Endothelial cell (in vitro differentiated cells): ENCODE measurements around the gene DENND6B. TPM values are rescaled to one million over a fixed set of nuclear protein-coding genes. Genes with fewer than 3 reads are reported as not detected.

Source experiments
- DNase-seq: peaks from one replicate; pipeline ENCODE4 v3.0.0; 2021; ENCODE audit warnings: low spot score
- H3K27ac Mint-ChIP-seq: one replicate; pipeline ENCODE4 v1.8.0; 2021; ENCODE audit warnings: mixed read lengths, inconsistent platforms; ENCODE audit not compliant: unreplicated experiment
- H3K27me3 Mint-ChIP-seq: one replicate; pipeline ENCODE4 v1.8.0; 2021; ENCODE audit warnings: mild to moderate bottlenecking, moderate library complexity, mixed read lengths, inconsistent platforms; ENCODE audit not compliant: unreplicated experiment
- H3K36me3 Mint-ChIP-seq: one replicate; pipeline ENCODE4 v1.8.0; 2021; ENCODE audit warnings: mild to moderate bottlenecking, low read depth, mixed read lengths, inconsistent platforms; ENCODE audit not compliant: unreplicated experiment
- H3K4me1 Mint-ChIP-seq: one replicate; pipeline ENCODE4 v1.8.0; 2021; ENCODE audit warnings: mild to moderate bottlenecking, mixed read lengths, inconsistent platforms; ENCODE audit not compliant: unreplicated experiment
- H3K4me3 Mint-ChIP-seq: one replicate; pipeline ENCODE4 v1.8.0; 2021; ENCODE audit warnings: mild to moderate bottlenecking, mixed read lengths, inconsistent platforms; ENCODE audit not compliant: unreplicated experiment
- H3K9me3 Mint-ChIP-seq: one replicate; pipeline ENCODE4 v1.8.0; 2021; ENCODE audit warnings: mixed read lengths, inconsistent platforms; ENCODE audit not compliant: unreplicated experiment
- CTCF ChIP-seq: fragments of 200-600 bp; sonication (generic); IDR thresholded peaks from one replicate; pipeline ENCODE4 v1.5.0; 2021; ENCODE audit warnings: antibody characterized with exemption; ENCODE audit not compliant: unreplicated experiment
- total RNA-seq: library from RNA; stranded (reverse); fragmentation: NEBNext Ultra II Directional; extraction: Animal tissue kit (Norgen Biotek cat#: 25700); gene quantifications from one replicate; pipeline ENCODE4 v1.2.1, GENCODE V29; 2021; ENCODE audit not compliant: unreplicated experiment

Gene DENND6B
- total RNA-seq, 1 donor from 2014 or later = 3.6 TPM

GRCh38 chr22:50289151-50289941 is 37.5 kb downstream of the DENND6B start:
- no peak for DNase-seq
- H3K9me3 Mint-ChIP-seq = no peaks in the 10 kb centered on the region
- peaks cover 8% of the 10 kb centered on the region for H3K27me3 Mint-ChIP-seq
- peaks cover 3% of the 10 kb centered on the region for H3K36me3 Mint-ChIP-seq
- H3K4me3 Mint-ChIP-seq = no peak overlapping the region
- TF ChIP-seq CTCF = no peak
- no peak overlapping the region for H3K27ac Mint-ChIP-seq
- peaks cover 6% of the 10 kb centered on the region for H3K4me1 Mint-ChIP-seq

- TF ChIP-seq CTCF = no peak
- Mint-ChIP-seq H3K27ac (no peak overlapping the region), H3K4me3 (no peak overlapping the region), H3K27me3 (peaks cover 9% of the 10 kb centered on the region), H3K4me1 (peaks cover 3% of the 10 kb centered on the region), H3K9me3 (no peaks in the 10 kb centered on the region), H3K36me3 (peaks cover 3% of the 10 kb centered on the region)
- no peak for DNase-seq
Observed at GRCh38 chr22:50287731-50288130, 39.1 kb downstream of the DENND6B start.

- DNase-seq = no peak
- Mint-ChIP-seq H3K4me3 (no peak overlapping the region), H3K9me3 (no peaks in the 10 kb centered on the region), H3K4me1 (no peaks in the 10 kb centered on the region), H3K27ac (no peak overlapping the region), H3K36me3 (peaks cover 3% of the 10 kb centered on the region), H3K27me3 (peaks cover 9% of the 10 kb centered on the region)
- no peak for TF ChIP-seq CTCF
Observed at GRCh38 chr22:50286701-50287318, 40.0 kb downstream of the DENND6B start.

GRCh38 chr22:50286275-50286674 is 40.5 kb downstream of the DENND6B start:
- TF ChIP-seq CTCF = no peak

More at GRCh38 chr22:50286275-50286674, 40.5 kb downstream of the DENND6B start:
- no peak for DNase-seq
- H3K36me3 Mint-ChIP-seq = peaks cover 3% of the 10 kb centered on the region
- no peaks in the 10 kb centered on the region for H3K4me1 Mint-ChIP-seq
- H3K9me3 Mint-ChIP-seq = no peaks in the 10 kb centered on the region
- H3K4me3 Mint-ChIP-seq = no peak overlapping the region
- H3K27ac Mint-ChIP-seq = no peak overlapping the region
- H3K27me3 Mint-ChIP-seq = peaks cover 9% of the 10 kb centered on the region
